Osteocyte (in vitro differentiated cells): ENCODE measurements around the gene TRIM22. TPM values are rescaled to one million over a fixed set of nuclear protein-coding genes. Genes with fewer than 3 reads are reported as not detected.
"Not testable (repeated sequence)": the region's sequence is repeated elsewhere in the genome, so short reads cannot be mapped to it uniquely, and the experiment has no call there.

Source experiments
- DNase-seq: peaks from one replicate; pipeline ENCODE4 v3.0.0; 2021; ENCODE audit warnings: mixed read lengths; ENCODE audit not compliant: unreplicated experiment; ENCODE audit errors: extremely low spot score
- H3K27ac Mint-ChIP-seq: one replicate; pipeline ENCODE4 v1.8.0; 2021; ENCODE audit warnings: mild to moderate bottlenecking, mixed read lengths; ENCODE audit not compliant: unreplicated experiment
- H3K27me3 Mint-ChIP-seq: one replicate; pipeline ENCODE4 v1.8.0; 2021; ENCODE audit warnings: mixed read lengths; ENCODE audit not compliant: unreplicated experiment
- H3K36me3 Mint-ChIP-seq: one replicate; pipeline ENCODE4 v1.8.0; 2021; ENCODE audit warnings: mixed read lengths; ENCODE audit not compliant: unreplicated experiment
- H3K4me1 Mint-ChIP-seq: one replicate; pipeline ENCODE4 v1.8.0; 2021; ENCODE audit warnings: mixed read lengths; ENCODE audit not compliant: unreplicated experiment
- H3K4me3 Mint-ChIP-seq: one replicate; pipeline ENCODE4 v1.8.0; 2021; ENCODE audit warnings: mild to moderate bottlenecking, moderate library complexity, mixed read lengths; ENCODE audit not compliant: unreplicated experiment
- H3K9me3 Mint-ChIP-seq: one replicate; pipeline ENCODE4 v1.8.0; 2021; ENCODE audit warnings: mixed read lengths; ENCODE audit not compliant: unreplicated experiment
- total RNA-seq: library from RNA; stranded (reverse); gene quantifications from 2 replicates; pipeline ENCODE4 v1.2.1, GENCODE V29; 2021
- TF ChIP-seq, protein P1 (sequence below): fragments of 200-600 bp; sonication (generic); IDR thresholded peaks from 2 replicates; pipeline ENCODE4 v1.5.0; 2021; ENCODE audit warnings: antibody characterized with exemption, mild to moderate bottlenecking, moderate library complexity

Gene TRIM22
- total RNA-seq, 1 donor from 2014 or later, result 138 TPM

DNA sequence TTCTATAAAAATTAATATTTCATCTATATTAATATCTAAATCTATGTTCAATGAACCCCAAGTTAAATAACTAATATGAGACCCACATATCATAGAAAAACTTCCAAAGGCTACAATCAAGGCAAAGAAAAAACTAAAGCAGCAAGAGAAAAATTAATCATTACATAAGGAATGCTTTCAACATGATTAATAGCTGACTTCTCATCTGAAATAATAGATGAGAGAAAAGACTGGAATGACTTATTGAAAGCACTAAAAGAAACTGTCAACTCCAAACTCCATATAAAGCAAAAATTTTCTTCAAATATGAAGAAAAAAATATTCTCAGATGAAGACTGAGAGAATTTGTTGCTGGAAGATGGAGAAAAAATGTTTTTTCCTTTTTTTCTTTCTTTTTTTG is 17.8 kb upstream of the TRIM22 start:
- peaks cover 46% of the 10 kb centered on the region for H3K36me3 Mint-ChIP-seq
- H3K4me3 Mint-ChIP-seq, result no peak overlapping the region
- no peaks in the 10 kb centered on the region for H3K27me3 Mint-ChIP-seq
- TF ChIP-seq, protein P1, sequence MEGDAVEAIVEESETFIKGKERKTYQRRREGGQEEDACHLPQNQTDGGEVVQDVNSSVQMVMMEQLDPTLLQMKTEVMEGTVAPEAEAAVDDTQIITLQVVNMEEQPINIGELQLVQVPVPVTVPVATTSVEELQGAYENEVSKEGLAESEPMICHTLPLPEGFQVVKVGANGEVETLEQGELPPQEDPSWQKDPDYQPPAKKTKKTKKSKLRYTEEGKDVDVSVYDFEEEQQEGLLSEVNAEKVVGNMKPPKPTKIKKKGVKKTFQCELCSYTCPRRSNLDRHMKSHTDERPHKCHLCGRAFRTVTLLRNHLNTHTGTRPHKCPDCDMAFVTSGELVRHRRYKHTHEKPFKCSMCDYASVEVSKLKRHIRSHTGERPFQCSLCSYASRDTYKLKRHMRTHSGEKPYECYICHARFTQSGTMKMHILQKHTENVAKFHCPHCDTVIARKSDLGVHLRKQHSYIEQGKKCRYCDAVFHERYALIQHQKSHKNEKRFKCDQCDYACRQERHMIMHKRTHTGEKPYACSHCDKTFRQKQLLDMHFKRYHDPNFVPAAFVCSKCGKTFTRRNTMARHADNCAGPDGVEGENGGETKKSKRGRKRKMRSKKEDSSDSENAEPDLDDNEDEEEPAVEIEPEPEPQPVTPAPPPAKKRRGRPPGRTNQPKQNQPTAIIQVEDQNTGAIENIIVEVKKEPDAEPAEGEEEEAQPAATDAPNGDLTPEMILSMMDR, result no peak
- no peak for DNase-seq
- no peak overlapping the region for H3K27ac Mint-ChIP-seq
- H3K9me3 Mint-ChIP-seq, result no peaks in the 10 kb centered on the region
- peaks cover 9% of the 10 kb centered on the region for H3K4me1 Mint-ChIP-seq

DNA sequence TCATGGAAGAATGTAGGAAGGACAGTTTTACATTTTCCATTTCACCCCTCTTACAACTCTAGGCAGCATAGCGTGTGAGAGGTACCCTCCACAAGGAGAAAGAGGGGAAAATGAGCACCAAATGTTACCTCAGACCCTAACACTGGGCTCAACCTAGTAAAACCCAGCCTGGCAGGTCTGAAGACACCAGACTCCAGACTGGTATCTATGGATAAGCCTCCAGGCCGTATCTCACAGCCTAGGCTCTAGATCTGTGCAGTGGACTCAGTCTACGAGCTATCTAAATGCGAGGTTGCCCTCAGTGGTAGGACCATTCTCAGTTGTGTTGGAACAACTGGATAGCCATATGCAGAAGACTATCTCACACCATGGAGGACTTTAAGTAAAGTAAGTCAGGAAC is 15.2 kb upstream of the TRIM22 start:
- Mint-ChIP-seq H3K36me3 (peaks cover 52% of the 10 kb centered on the region), H3K9me3 (peaks cover 6% of the 10 kb centered on the region), H3K4me3 (no peak overlapping the region), H3K27me3 (no peaks in the 10 kb centered on the region), H3K4me1 (peaks cover 9% of the 10 kb centered on the region), H3K27ac (no peak overlapping the region)
- DNase-seq, result no peak
- TF ChIP-seq, protein P1, result no peak

DNA sequence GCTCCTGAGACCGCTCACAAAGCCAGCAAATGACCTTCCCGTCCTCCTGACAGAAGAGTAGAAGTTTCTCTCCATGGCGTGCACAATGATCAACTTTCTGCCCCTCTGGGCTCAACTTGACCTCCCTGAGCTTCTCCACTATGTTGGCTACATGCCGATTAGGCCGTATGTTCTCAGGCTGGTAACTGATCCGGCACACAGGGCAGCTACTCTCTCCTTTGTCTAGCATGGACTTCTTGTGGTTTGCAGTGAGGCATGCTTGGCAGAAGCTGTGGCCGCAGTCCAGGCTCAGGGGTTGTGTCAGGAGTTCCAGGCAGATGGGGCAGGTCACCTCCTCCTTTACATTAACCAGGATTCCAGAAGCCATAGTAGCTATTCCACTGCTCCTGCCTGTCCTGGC is 9.8 kb upstream of the TRIM22 start:
- Mint-ChIP-seq H3K27ac (no peak overlapping the region), H3K4me3 (no peak overlapping the region), H3K36me3 (peaks cover 35% of the 10 kb centered on the region), H3K4me1 (peaks cover 25% of the 10 kb centered on the region), H3K9me3 (peaks cover 6% of the 10 kb centered on the region), H3K27me3 (no peaks in the 10 kb centered on the region)
- DNase-seq, result no peak
- TF ChIP-seq, protein P1, result no peak

DNA sequence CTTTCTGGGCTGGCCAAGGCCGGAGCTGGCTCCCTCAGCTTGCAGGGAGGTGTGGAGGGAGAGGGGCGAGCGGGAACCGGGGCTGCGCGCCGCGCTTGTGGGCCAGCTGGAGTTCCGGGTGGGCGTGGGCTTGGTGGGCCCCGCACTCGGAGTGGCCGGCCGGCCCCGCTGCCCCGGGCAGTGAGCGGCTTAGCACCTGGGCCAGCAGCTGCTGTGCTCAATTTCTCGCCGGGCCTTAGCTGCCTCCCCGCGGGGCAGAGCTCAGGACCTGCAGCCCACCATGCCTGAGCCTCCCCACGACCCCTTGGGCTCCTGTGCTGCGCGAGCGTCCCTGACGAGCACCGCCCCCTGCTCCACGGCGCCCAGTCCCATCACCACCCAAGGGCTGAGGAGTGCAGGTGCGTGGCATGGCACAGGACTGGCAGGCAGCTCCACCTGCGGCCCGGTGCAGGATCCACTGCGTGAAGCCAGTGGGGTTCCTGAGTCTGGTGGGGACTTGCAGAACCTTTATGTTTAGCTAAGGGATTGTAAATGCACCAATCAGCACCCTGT is 6.6 kb upstream of the TRIM22 start:
- not testable (repeated sequence) for DNase-seq, H3K4me3 Mint-ChIP-seq, H3K9me3 Mint-ChIP-seq, H3K27me3 Mint-ChIP-seq, H3K27ac Mint-ChIP-seq
- peaks cover 32% of the 10 kb centered on the region for H3K4me1 Mint-ChIP-seq
- peaks cover 23% of the 10 kb centered on the region for H3K36me3 Mint-ChIP-seq

DNA sequence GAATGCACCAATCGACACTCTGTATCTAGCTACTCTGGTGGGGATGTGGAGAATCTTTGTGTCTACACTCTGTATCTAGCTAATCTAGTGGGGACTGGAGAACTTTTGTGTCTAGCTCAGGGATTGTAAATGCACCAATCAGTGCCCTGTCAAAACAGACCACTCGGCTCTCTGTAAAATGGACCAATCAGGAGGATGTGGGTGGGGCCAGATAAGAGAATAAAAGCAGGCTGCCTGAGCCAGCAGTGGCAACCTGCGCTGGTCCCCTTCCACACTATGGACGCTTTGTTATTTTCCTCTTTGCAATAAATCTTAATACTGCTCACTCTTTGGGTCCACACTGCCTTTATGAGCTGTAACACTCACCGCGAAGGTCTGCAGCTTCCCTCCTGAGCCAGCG is 6.0 kb upstream of the TRIM22 start:
- not testable (repeated sequence) for H3K27me3 Mint-ChIP-seq
- H3K36me3 Mint-ChIP-seq, result peaks cover 17% of the 10 kb centered on the region

DNA sequence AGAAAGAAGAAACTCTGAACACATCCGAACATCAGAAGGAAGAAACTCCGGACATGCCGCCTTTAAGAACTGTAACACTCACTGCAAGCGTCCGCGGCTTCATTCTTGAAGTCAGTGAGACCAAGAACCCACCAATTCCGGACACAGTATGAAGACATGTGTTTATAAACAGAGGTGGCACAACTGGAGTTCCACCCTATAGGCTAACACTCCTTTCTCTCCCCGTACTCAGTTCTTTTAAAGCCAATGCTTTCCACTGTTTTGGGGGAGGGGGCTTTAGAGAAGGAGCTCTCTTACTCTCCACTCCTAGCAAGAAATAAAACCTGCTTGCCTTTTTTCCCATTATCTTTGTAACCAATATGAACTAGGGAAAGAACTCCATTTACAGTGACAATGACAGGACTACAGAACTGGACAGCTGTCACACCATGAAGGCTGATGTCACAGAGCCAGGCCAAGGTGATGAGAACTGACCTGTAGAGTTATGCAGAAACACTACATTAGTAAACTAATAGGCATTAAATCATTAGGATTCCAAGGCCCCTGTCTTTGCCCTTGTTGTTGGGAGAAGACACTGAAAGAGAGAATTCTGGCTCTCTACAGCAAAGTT is 5.4 kb upstream of the TRIM22 start:
- peak overlapping the region; percentile 85 for H3K4me3 Mint-ChIP-seq
- H3K27ac Mint-ChIP-seq, result peak overlapping the region; percentile 98
- DNase-seq, result no peak
- H3K27me3 Mint-ChIP-seq, result no peaks in the 10 kb centered on the region
- TF ChIP-seq, protein P1, result no peak
- no peaks in the 10 kb centered on the region for H3K9me3 Mint-ChIP-seq
- H3K36me3 Mint-ChIP-seq, result peaks cover 11% of the 10 kb centered on the region
- H3K4me1 Mint-ChIP-seq, result peaks cover 39% of the 10 kb centered on the region

More for the DNA sequence above, 6.0 kb upstream of the TRIM22 start:
- H3K9me3 Mint-ChIP-seq, DNase-seq: not testable (repeated sequence)
- peaks cover 34% of the 10 kb centered on the region for H3K4me1 Mint-ChIP-seq
- H3K27ac Mint-ChIP-seq, result peak overlapping the region; percentile 98
- H3K4me3 Mint-ChIP-seq, result peak overlapping the region; percentile 85
